HG03342 (cell line): Measurements from ENCODE around the gene CYP4F22.
"Not testable (repeated sequence)": the region's sequence is repeated elsewhere in the genome, so short reads cannot be mapped to it uniquely, and the experiment has no call there.

Source experiments
- ATAC-seq: cut with Tn5 transposase; IDR thresholded peaks from one replicate; pipeline ENCODE4 v1.9.1; 2021; ENCODE audit warnings: mild to moderate bottlenecking, moderate library complexity; ENCODE audit not compliant: unreplicated experiment

Gene CYP4F22

GRCh38 chr19:15508035-15508710 is at the start of gene CYP4F22:
TSS of gene CYP4F22 (plus strand) at chr19:15508525. CDS start at chr19:15525337, 16,812 bp downstream.
- no peak for ATAC-seq

- ATAC-seq = no peak
These were observed 46.6 kb upstream of the CYP4F22 start for GRCh38 chr19:15461694-15462093.

GRCh38 chr19:15463861-15464371 is 44.4 kb upstream of the CYP4F22 start:
- ATAC-seq = no peak

GRCh38 chr19:15464394-15465385 is 43.6 kb upstream of the CYP4F22 start, which contains the start of gene RASAL3:
TSS of gene RASAL3 (minus strand) at chr19:15464544. CDS start at chr19:15464358, 186 bp downstream.
- ATAC-seq = no peak

GRCh38 chr19:15466851-15467733 is 41.2 kb upstream of the CYP4F22 start:
- peak; percentile 50 for ATAC-seq

GRCh38 chr19:15467734-15468214 is 40.6 kb upstream of the CYP4F22 start:
- ATAC-seq = no peak

DNA sequence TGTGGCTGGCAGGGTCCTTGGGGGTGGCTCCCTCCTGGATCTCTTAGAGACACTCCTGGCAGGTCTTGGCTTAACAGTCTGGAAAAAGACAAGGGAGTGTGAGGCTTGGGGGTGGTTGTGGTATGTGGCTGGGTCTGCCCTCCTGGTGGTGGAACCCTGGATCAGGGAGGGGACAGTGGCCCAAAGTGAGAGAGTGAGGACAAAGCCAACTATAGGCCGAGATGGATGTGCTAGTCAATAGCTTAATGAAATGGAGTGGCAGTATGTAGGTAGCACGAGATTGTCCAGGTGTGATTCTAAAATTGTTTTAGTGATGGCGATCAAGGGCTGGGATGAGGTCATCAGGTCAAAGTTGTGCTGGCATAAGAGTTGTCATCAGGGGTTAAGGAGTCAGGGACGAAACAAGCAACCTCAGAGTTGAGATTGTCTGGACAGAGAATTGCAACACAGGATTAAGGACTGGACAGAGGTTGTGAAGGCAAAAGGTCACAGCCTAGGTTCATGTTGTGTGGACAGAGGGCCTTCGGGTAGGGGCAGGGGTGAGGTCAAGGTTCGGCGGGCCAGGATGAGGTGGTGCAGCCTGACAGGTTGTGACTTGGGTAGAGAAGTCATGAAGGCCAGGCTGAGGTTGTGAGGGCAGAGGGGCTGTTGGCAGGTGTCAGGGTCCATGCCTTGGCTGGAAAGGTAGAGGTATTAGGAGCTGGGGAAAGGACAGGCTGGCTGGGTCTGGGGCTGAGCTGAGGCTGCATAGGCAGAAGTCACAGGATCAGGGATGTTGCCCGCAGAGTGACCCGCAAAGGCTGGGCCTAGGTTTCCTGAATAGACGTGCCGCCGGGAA is 39.4 kb upstream of the CYP4F22 start:
- ATAC-seq = no peak

DNA sequence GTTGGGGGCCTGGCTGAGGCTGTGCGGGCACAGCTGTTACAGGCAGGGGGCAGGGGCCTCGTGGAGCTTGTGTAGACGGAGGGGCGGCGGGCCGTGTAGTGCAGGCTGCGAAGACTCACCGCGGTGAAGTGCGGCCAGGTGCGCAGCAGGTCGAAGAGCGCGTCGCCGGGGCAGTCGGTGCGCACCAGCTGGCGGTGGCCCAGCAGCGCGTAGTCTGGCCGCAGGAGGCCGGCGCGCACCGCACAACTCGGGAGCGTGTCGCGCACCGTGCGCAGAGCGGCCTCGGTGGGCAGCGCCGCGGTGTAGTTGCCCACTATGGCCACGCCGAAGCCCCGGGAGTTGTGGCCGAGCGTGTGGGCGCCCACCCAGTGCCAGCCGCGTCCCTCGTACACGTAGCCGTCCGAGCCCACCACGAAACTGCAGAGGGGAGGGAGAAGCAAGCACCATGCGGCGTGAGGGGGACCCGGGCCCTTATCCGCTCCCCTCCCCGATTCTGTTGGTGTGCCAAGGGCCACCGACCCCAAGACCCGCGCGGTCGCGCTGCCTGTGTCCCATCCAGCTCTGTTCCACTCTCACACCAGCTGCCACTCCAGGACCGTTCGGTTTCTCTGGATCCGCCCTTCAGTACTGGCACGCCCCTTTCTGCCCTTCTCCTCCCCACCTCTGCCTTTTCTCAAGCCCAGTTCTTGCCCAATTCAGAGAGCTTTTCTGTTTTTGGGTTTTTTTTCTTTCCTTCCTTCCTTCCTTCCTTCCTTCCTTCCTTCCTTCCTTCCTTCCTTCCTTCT is 38.6 kb upstream of the CYP4F22 start:
- ATAC-seq = no peak

DNA sequence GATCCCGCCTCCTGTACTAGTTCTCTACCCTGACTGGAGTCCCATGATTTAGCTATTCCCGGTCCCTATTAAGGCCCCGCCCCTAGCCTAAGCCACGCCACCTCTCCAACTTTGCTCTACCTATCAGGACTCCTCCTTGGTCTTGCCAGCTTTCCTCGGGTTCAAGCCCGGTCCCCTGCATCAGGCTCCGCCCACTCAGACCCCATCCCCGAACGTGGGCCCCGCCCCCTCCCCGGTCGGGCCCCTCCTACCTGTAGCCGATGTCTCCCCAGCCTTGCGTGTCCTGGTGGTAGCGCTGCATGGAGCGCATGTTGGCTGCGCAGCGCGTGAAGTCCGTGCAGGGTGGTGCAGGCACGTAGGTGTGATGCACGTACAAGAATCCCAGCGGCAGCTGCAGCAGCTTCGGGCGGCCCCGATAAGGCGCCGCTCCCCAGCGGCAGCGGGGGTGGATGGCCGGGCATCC is 36.7 kb upstream of the CYP4F22 start:
- no peak for ATAC-seq

GRCh38 chr19:15473821-15474220 is 34.5 kb upstream of the CYP4F22 start:
- not testable (repeated sequence) for ATAC-seq

- no peak for ATAC-seq
These were observed 33.2 kb upstream of the CYP4F22 start for GRCh38 chr19:15475169-15475568.

GRCh38 chr19:15475611-15476010 is 32.7 kb upstream of the CYP4F22 start:
- ATAC-seq = no peak

DNA sequence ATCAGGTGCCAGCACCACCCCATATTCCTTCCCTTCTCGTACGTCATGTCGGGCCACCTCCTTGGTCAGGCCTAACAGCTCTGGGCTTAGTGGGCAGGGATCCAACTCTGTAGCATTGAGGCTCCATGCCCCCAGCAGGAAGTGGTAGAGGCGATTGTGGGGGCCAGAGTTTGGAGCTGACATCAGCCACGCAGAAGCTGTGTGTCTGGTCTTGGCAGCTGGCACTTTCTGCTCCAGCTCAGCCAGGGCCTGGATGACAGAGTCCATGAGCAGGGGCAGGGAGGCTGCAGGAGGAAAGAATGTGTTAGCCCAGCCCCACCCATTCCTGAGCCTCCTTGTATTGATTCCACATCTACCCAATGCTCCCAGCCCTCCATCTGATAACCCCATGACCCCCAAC is 32.0 kb upstream of the CYP4F22 start:
- ATAC-seq = no peak

- no peak for ATAC-seq
These were observed 28.7 kb upstream of the CYP4F22 start, which contains the start of gene PGLYRP2 for GRCh38 chr19:15479391-15480345. TSS of gene PGLYRP2 (minus strand) at chr19:15479501. CDS start at chr19:15479371, 130 bp downstream.

GRCh38 chr19:15480996-15481395 is 27.3 kb upstream of the CYP4F22 start:
- not testable (repeated sequence) for ATAC-seq

GRCh38 chr19:15485768-15486167 is 22.6 kb upstream of the CYP4F22 start:
- not testable (repeated sequence) for ATAC-seq

DNA sequence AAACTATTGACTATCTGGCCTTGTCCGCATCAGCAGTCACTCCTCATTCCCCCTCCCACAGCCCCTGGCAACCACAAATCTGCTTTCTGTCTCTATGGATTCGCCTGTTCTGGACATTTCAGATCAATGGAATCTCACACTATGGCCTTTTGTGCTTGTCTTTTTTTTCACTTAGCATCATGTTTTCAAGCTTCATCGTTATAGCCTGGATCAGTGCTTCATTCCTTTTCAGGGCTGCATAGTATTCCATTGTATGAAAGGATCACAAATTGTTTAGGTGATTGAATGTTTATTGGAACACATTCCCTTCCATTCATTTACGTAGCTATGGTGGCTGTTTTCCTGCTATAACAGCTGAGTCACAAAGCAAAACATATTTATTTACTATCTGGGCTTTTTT is 21.3 kb upstream of the CYP4F22 start:
- no peak for ATAC-seq
